IPS DF 19.7 (cell line): Measurements from ENCODE around the gene CARD10.

ENCODE experiments used
- DNase-seq: peaks from one replicate; pipeline ENCODE4 v3.0.0-alpha.2; 2013; ENCODE audit warnings: low read depth, low spot score

The CARD10 gene

GRCh38 chr22:37525746-37526350 is 6.6 kb upstream of the CARD10 start:
- no peak for DNase-seq

- DNase-seq, result no peak
Measured at GRCh38 chr22:37525073-37525745, 6.0 kb upstream of the CARD10 start.

- no peak for DNase-seq
Measured at GRCh38 chr22:37522482-37522881, 3.3 kb upstream of the CARD10 start.

- no peak for DNase-seq
Measured at GRCh38 chr22:37521236-37521739, 2.1 kb upstream of the CARD10 start.

GRCh38 chr22:37520776-37521191 is 1.6 kb upstream of the CARD10 start:
- DNase-seq, result no peak

- DNase-seq, result no peak
Measured at GRCh38 chr22:37518509-37519267, 527 bp downstream of the CARD10 start.

- DNase-seq, result no peak
Measured at GRCh38 chr22:37517826-37518450, 1.3 kb downstream of the CARD10 start.

- DNase-seq, result no peak
Measured at GRCh38 chr22:37516456-37516855, 2.8 kb downstream of the CARD10 start.

- no peak for DNase-seq
Measured at GRCh38 chr22:37515901-37516300, 3.3 kb downstream of the CARD10 start.

- no peak for DNase-seq
Measured at GRCh38 chr22:37514526-37515051, 4.6 kb downstream of the CARD10 start.

GRCh38 chr22:37511395-37512104 is 7.7 kb downstream of the CARD10 start:
- no peak for DNase-seq

- no peak for DNase-seq
Measured at GRCh38 chr22:37510091-37510490, 9.1 kb downstream of the CARD10 start.

- DNase-seq, result no peak
Measured at GRCh38 chr22:37509059-37509860, 10.0 kb downstream of the CARD10 start.

GRCh38 chr22:37508431-37508992 is 10.7 kb downstream of the CARD10 start:
- no peak for DNase-seq

GRCh38 chr22:37507731-37508130 is 11.5 kb downstream of the CARD10 start:
- no peak for DNase-seq

- DNase-seq, result no peak
Measured at GRCh38 chr22:37505989-37506388, 13.2 kb downstream of the CARD10 start.

GRCh38 chr22:37505565-37505964 is 13.7 kb downstream of the CARD10 start:
- no peak for DNase-seq

GRCh38 chr22:37504964-37505363 is 14.3 kb downstream of the CARD10 start:
- no peak for DNase-seq

- no peak for DNase-seq
Measured at GRCh38 chr22:37503850-37504249, 15.4 kb downstream of the CARD10 start.

GRCh38 chr22:37503183-37503683 is 16.0 kb downstream of the CARD10 start:
- no peak for DNase-seq
